ENCODE results near the gene GDF2. TPM values are rescaled to one million over a fixed set of nuclear protein-coding genes. Genes with fewer than 3 reads are reported as not detected.

The GDF2 gene
- total RNA-seq, 1 donor from 2014 or later = not detected

DNA sequence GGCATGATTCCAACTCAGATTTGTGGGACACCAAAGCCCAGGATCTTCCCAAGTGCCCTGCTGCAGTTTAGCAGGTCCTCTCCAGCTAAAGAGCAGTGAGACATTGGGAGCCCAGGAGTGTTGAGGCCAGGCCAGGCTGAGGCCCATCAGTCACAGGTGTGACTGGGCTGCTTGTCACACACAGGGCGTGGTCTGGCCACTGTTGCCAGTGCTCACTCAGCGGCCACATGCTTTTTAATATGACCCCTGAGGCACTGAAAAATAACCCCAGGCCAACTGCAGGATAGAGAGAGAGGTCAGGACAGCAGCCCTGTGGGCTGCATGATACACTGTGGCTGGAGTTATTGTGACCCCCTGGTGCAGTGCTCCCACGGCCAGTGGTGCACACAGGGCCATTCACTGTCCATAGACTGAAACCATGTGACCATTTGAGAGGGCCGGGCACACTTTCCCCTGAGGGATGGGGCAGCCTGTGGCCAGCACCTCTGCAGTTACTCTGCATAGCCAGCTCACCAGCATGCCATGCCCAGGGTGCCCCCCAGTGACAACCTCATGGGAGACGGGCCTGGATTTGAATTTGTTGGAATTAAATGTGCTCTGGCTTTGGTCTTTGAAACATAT is 4.2 kb downstream of the GDF2 start:
- DNase-seq (ENCODE audit: low spot score) (no peak), ATAC-seq (no peak)
- intact Hi-C loops (cut with DNase I) = no loop called here

DNA sequence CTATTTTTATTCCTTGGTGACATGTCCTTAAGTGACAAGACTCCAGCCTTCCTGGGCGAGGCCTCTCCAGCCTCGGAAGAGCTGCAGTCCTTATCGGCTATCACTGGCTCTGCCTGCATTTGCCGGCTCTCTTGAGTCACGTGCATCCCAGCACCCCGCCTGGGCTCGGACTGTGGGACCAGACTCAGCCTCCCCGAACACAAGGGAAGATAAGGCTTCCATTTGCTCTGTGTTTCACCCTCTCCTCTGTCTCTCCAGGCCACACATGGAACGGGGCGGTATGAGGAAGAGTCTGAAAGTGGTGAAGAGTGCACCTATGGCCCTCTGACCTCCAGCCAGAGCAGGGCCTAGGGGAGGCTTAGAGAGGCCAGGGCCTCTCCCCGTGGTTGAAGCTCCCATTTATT is 4.7 kb downstream of the GDF2 start:
- DNase-seq (ENCODE audit: low spot score) (no peak), ATAC-seq (no peak)
- intact Hi-C loops (cut with DNase I) = no loop called here

DNA sequence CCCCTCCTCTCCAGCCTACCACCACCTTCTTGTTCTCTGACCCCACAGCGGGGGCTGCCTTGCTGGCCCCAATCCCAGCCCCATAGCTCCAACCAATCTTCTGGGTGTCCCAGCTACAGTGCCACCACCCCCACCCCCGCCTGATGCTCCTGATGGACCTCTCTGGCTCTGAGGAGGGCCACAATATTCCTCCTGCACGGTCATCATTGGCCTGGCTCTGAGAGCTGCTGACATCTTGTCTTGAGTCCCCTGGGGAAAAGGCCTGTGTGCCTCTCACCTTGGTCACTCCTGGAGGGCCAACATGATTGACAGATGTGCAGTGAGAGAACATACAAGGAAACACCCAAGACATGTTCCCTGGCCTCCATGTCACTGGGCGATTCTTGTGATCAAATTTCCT is 7.6 kb downstream of the GDF2 start:
- DNase-seq (ENCODE audit: low spot score) = no peak
- no peak for ATAC-seq
- intact Hi-C loops (cut with DNase I) = no loop called here

DNA sequence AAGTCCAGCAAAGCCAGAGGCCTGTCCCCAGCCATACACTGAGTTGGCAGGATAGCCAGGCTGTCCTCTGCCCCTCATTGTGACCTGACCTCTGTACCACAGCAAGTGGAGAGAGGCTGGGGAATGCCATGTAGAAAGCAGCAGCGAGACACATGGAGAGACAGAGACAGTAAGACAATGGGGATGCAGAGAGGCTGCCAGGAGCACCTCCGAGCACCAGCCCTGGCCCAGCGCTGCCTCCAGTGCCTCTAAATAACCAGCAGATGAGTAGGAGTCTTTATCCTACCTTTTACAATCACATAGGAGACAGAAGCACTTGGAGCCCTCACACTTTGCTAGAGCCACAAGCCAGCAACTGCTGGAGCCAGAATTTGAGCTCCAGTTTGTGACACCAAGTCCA is 8.1 kb downstream of the GDF2 start:
- ATAC-seq (no peak), DNase-seq (ENCODE audit: low spot score) (no peak)

DNA sequence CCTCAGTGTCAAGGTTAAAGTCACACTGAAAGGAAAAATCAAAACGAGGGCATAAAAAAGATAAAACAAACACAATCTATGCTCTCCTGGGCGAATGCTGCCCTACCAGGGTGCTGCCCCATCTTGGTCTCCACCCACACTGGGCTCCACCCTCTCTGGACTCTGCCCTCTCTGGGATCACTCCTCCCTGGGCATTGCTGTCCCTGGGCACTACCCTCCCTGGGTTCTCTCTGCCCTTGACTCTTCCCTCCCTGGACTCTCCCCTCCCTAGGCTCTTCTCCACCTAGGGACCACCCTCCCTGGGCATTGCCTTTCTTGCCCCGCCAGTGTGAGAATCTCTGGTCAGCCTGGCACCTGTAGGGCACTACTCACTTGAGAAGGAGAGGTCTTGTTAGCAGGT is 8.6 kb downstream of the GDF2 start:
- DNase-seq (ENCODE audit: low spot score) (no peak), ATAC-seq (no peak)
- intact Hi-C loops (cut with DNase I) = no loop called here

More for the DNA sequence above, 8.1 kb downstream of the GDF2 start:
- intact Hi-C loops (cut with DNase I) = no loop called here

DNA sequence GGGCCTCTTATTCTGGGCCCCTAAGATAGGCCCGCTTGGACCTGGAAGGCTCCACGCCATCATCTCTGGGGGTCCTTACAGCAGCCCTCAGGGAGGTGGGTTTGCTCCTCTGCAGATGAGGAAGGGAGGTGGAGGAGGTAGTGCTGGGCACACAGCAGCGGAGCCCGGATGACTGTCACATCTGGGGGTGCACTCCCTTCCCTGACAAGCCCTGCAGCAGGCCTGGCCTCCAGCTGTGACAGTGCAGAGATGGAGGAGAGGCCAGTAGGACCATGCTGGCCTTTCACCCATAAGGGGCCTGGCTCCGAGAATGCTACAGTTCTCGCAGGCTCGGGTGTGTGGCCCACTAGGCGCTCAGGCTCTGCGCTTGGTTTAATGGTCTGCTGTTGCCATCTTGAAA is 9.2 kb downstream of the GDF2 start:
- intact Hi-C loops (cut with DNase I) = no loop called here
- DNase-seq (ENCODE audit: low spot score) (no peak), ATAC-seq (no peak)

DNA sequence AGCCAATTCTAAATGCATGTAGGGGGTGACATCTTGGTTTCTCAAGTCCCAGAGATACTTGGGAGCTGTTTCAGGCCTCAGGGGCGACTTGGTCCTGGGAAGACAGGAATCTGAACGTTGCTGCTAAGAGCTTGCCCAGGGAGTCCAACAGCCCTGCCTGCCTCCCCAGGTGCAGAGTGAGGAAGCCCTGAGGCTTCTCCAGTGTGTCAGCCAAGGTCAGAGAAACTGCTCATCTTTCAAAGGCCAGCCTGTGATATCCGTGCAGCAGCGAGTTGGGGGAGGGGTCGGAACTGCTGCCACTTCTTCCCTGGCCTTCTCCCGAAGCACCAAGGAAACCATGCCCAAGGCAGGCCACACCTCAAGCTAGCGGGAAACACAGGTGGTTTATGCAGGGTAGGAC is 9.7 kb downstream of the GDF2 start:
- no peak for DNase-seq (ENCODE audit: low spot score)
- intact Hi-C loops (cut with DNase I) = no loop called here
- no peak for ATAC-seq

DNA sequence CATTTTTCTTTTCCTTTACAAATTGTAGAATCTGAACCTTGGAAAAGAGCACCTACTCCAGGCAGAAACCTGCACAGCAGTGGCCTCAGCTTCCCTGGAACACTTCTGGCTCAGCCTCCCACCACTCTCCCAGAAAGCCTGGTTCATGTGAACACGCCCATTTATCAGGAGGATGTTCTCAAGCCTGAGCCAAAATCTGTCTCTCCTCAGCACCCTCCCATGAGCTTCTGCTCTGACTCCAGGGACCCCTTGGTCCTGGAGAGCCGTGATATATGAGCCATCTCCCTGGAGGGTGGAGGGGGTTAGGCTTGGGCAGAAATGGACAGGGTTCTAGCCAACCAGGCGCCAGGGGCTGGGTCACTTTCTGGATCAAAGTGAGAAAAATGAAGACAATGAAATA is 10.1 kb downstream of the GDF2 start:
- no peak for DNase-seq (ENCODE audit: low spot score)
- ATAC-seq = no peak
- intact Hi-C loops (cut with DNase I) = no loop called here

DNA sequence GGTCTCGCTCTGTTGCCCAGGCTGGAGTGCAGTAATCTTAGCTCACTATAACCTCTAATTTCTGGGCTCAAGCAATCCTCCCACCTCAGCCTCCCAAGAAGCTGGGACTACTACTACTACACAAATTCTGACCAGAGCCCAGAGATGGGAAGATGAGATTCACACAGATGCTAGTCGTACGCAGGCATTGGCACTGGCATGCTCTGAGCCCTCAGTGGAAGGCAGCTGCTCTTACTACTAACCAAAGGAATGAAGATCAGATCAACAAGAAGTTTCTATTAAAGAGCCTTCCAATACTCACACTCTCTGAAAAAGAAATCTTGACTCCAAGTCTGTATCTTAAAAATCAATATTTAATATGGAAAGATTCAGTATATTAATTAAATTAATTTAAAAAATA is 10.7 kb downstream of the GDF2 start:
- DNase-seq (ENCODE audit: low spot score) (no peak), ATAC-seq (no peak)
- intact Hi-C loops (cut with DNase I) = no loop called here

DNA sequence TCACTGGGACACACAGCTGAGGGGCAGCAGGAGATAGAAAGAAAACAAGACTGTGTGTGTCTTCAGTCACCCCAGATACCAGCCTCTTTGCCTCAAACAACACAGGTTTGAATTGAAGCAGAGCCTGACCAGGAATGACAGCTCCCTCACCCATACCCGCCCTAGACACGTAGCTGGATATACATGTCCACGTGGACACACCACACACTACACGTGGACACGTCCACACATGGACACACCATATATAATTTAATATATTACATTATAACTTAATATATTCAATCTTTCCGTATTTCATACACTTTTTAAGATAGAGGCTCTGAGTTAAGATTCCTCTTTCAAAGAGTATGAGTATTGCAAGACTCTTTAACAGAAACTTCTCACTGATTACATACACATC is 11.3 kb downstream of the GDF2 start:
- intact Hi-C loops (cut with DNase I) = no loop called here
- no peak for DNase-seq (ENCODE audit: low spot score)

DNA sequence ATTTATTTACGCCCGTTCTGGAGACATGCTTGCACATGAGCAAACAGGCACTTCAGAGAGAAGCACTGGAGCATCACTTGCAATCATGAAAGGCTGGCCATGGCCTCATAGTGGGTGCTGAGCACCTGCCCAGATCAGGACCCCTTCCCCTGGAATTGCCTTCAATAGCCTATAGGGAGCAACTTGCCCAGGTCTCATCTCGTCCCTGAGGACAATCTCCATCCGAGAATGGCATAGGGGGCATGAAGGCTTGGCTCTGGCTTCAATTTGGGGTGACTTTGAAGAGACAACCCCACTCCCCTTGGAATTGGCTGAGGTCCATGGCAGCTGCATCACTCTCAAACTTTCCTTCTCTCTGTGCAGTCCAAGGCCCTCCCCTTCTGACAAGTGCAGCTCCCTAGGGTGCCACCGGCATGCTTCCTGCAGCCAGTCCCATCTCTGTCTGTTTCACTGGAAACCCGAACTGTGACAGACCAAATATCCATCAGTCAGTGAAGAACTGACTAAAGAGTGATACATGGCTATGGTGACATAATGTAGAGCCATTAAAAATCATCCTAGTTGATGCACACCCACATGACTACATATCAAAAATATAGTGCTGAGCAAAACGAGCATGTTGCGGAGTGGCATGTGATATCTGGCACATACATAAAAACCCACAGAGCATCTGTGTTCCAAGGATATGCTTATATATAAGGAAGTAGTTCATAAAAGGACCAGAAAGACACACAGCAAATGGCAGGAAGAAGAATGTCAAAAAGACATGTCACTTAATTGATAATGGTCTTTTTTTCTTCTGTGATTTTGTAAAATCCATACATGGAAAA is 12.4 kb downstream of the GDF2 start:
- ATAC-seq = no peak
- intact Hi-C loops (cut with DNase I) = no loop called here
- DNase-seq (ENCODE audit: low spot score) = no peak

More for the DNA sequence above, 11.3 kb downstream of the GDF2 start:
- no peak for ATAC-seq

DNA sequence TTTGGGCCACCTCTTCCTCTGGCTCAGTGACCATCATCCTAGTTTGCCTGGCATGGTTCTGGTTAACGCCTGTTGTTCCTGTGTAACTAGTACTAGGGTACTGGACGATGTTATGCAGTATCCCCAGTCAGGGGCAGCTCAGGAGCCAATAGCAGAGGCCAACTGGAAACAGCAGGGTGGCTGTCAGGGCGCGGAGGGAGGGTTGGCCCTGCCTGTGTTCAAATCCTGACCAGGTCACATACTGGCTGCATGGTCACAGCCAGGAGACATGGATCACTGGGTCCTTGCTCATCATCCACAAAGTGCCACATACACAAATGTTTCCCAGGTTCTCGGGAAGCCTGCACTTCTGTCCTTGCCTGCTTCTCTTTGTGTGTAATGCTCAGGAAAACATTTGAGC is 13.7 kb downstream of the GDF2 start:
- ATAC-seq (no peak), DNase-seq (ENCODE audit: low spot score) (no peak)
- intact Hi-C loops (cut with DNase I) = no loop called here

DNA sequence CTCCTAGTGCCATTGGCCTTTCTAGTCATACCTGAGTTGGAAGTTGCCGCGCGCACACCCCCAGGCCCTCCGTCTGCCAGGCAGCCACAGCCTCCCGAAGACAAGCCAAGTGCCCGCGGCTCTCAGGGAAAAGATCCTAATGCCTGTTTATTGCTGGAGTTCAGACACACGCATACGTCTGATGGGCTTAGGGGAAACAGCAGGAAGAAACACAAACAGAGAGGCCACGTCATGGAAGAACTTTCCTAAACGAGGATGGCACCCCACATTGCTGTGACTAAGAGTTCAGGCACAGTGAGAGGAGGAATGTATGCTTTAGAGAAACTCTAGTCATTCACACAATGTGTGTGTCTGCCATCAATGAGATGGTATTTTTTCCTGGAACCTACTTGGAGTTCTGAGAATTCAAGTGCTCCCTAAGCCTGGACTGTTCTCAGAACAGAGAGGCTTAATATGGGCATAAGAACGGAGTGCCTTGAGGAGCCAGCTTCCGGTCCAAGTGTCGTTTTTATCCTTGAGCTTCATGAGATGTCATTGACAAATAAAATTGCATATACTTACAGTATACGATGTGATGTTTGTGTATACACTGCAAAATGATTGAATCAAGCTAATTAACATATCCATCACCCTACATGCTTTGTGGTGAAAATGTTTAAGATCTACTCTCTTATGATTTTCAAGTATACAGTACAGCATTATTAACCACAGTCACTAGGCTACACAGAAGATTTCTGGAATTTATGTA is 14.3 kb downstream of the GDF2 start:
- DNase-seq (ENCODE audit: low spot score) = no peak
- intact Hi-C loops (cut with DNase I) = no loop called here

DNA sequence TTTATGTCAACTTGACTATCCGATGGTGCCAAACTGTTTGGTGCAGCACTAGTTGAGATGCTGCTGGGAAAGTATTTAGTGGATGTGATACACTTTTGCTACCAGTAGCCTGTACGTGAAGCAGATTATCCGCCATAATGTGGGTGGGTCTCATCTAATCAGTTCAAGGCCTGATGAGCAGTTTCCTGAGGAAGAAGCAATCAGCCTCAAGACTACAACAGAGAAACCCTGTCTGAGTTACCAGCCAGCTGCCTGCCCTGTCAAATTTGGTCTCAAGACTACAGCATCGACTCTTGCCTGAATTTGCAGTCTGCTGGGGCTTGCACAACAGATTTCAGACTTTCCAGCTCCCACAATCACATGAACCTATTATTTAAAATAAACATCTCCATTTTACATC is 15.1 kb downstream of the GDF2 start:
- no peak for DNase-seq (ENCODE audit: low spot score)
- intact Hi-C loops (cut with DNase I) = no loop called here
- ATAC-seq = no peak

More for the DNA sequence above, 14.3 kb downstream of the GDF2 start:
- ATAC-seq = peak; percentile 10

DNA sequence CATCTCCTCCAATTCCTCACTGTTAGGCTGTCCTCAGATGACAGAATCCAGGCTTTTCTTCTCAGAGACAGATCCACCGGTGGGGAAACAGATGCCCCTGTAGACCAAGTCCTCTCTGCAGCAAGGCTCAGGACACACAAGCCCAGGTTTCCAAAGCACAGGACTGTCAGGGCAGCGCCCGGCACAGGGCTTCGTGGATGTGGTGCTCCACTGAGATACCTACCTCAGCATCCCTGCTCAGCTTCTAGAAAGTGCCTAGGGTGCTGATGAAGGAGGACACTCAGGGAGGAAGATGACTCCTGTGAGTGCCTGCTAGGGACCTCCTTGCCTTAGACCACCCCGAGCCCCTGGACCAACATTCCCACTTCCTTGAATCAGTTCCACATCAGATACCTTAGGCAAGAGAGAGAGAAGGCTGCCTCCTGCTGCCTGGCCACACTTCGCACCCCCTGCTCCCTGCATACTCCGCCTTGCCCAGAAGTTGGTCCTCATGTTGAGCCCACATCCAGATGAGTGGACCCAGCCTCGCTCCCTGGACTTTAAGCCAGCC is 17.0 kb downstream of the GDF2 start:
- ATAC-seq = no peak
- no peak for DNase-seq (ENCODE audit: low spot score)
- intact Hi-C loops (cut with DNase I) = no loop called here

DNA sequence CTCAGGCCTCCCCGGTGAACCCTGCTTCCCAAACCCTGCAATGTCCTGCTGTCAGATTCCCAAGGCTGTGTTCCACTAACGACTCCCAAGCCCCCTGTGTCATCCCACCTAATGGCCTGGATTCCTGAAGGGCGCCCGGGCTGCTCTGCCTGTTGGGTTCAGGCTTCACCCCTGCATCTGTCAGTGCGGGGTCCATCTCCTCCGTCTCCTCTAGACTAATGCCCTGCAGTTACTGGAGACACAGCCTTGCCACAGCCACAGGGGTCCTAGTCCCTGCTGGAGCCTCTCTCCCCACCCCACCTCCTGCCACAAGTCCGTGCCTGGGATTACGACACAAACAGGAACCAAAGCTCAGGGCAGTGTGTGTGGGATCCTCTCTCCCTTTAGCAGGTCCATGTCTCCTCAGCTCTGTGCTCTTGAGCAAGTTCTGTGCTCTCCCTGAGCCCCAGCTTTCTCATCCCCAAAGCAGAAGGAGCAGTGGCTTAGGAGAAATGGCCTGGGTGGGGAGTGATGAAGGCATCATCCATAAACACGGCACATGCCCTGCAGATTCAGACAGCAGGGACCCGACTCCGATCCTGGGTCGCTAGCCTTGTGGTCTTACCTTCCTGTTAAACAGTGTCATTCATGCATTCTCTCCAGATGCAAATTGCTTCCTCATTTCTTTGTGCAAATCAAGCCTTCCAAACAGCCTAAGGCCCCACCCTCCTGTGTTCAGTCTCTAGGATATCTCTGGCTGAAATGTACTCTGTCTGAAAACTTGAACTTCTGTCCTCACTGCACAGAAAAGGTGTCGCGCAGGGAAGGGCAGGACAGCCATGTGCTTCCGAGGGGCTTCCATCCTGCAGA is 17.7 kb downstream of the GDF2 start:
- no peak for ATAC-seq
- DNase-seq (ENCODE audit: low spot score) = no peak
- intact Hi-C loops (cut with DNase I) = no loop called here

DNA sequence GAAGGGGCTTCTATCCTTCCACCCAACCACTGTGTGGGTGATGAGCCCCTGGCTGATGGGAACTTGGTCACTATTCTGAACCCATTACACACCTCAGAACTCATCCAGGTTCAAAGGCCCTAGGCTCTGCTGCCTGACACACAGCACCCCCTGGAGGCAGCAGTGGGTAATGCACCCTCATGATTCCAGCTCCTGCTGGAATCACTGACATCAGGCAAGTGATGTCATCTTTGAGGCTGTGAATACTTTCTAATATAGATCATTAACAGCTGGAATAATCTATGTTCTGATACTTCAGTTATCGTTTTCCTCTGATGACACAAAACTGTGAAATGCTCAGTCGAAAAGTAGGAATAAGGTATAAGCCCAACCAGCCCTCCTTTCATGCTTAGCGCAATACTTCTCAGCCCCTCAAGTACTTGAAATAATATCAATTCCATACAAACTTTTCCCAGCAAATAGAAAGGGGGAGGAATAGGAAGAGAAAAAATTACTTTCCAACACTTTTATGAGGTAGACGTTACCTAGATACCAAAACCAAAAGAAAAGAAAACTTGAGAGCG is 18.4 kb downstream of the GDF2 start:
- ATAC-seq (peak; percentile 74), DNase-seq (ENCODE audit: low spot score) (peak; percentile 77)
- intact Hi-C loops (cut with DNase I) = no loop called here

DNA sequence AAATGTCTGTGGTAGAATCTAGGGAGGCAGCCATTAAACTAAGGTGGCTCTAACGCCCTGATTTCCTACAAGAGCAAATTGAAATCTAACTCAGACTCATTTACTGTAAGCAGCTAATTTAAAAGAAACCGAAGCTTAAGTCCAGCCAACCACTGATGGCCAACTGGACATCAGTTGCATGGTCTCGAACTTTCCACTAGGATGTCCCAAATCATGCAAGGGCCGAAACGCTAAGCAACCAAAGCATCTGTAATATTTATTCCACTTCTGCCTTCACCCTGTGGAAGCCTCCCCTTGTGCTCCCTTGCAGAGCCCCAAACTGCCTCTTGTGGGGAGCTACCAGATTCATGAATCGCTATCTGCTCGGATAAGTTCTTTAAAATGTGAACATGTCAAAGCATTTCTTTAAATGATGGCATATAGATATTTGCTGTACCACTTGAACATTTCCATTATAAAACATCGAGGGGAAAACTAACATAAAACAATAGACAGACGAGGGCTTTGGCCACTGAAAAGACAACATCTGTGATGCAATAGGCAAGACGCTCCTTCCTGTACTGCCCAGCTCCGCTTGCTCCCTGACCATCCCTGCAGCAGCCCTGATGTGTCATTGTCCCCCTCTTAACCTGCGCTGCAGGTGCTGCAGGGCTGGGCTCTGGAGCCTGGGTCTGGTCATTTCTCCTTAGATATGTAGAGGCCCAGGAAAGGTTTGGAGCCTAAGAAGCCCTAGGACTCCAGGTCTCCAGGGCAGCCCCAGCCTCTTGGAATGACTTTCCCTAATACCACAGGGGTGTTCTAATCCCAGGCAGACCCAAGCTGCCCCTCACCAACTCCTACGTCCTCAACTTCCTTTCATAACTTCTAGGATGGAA is 23.0 kb downstream of the GDF2 start:
- ATAC-seq = no peak
- peak; percentile 10 for DNase-seq (ENCODE audit: low spot score)
- intact Hi-C loops (cut with DNase I) = no loop called here
